RWPE2 (cell line): Measurements from ENCODE around the gene NALCN.

Source experiments
- ATAC-seq: fragments of 200-7000 bp; cut with Tn5 transposase; 3 replicates; pipeline ENCODE4 v1.9.1; 2021; ENCODE audit warnings: low read depth
- DNase-seq: peaks from one replicate; pipeline ENCODE4 v3.0.0-alpha.2; 2020; ENCODE audit warnings: low spot score
- H3K27ac ChIP-seq: fragments of 450-650 bp; 2 replicates; pipeline ENCODE4 v1.5.1; 2017; ENCODE audit warnings: mild to moderate bottlenecking; ENCODE audit not compliant: poor library complexity, severe bottlenecking
- H3K27me3 ChIP-seq: fragments of 250-450 bp; sonication (Bioruptor Pico); 2 replicates; pipeline ENCODE4 v1.5.1; 2021; ENCODE audit warnings: mild to moderate bottlenecking, moderate library complexity; ENCODE audit not compliant: insufficient read depth, poor library complexity, severe bottlenecking
- H3K36me3 ChIP-seq: fragments of 250-450 bp; sonication (Bioruptor Pico); 2 replicates; pipeline ENCODE4 v1.5.1; 2020; ENCODE audit warnings: low read depth, mild to moderate bottlenecking, moderate library complexity
- H3K4me1 ChIP-seq: fragments of 250-450 bp; sonication (Bioruptor Pico); 2 replicates; pipeline ENCODE4 v1.5.1; 2021; ENCODE audit warnings: mild to moderate bottlenecking, moderate library complexity; ENCODE audit not compliant: insufficient read depth, poor library complexity, severe bottlenecking
- H3K4me3 ChIP-seq: fragments of 250-450 bp; sonication (Bioruptor Pico); 2 replicates; pipeline ENCODE4 v1.5.1; 2021; ENCODE audit warnings: mild to moderate bottlenecking, moderate library complexity; ENCODE audit not compliant: severe bottlenecking
- H3K9me3 ChIP-seq: fragments of 250-450 bp; sonication (Bioruptor Pico); 2 replicates; pipeline ENCODE4 v1.5.1; 2021; ENCODE audit warnings: mild to moderate bottlenecking, moderate library complexity; ENCODE audit not compliant: severe bottlenecking
- TF ChIP-seq, protein P1 (sequence below): fragments of 450-650 bp; IDR thresholded peaks from one replicate; pipeline ENCODE4 v1.5.1; 2017; ENCODE audit warnings: mild to moderate bottlenecking, moderate library complexity; ENCODE audit not compliant: poor library complexity, severe bottlenecking

Gene NALCN

DNA sequence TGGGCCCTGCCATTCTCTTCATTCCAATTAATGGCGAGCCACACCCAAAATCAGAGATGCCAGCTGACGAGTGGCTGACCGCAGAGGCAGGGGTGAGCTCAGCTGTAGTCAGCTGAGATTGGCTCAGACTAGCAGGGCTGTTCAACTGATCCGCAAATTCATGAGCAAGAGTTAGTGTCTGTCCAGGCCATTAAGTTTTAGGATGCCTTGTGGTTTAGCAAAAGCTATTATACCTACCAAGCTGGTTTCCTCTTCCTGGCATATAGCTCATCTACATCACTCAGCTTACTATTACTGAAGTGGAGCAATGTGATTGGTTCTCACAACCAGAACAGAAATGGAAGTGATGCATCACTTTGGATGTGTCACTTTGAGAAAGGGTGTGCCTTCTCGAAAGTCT, 148.7 kb downstream of the NALCN start:
- Histone ChIP-seq H3K36me3 (no peaks in the 10 kb centered on the region), H3K4me1 (no peaks in the 10 kb centered on the region), H3K27ac (no peak overlapping the region), H3K27me3 (no peaks in the 10 kb centered on the region), H3K9me3 (no peaks in the 10 kb centered on the region), H3K4me3 (no peak overlapping the region)
- peak; percentile 21; the same call in 1 of the 3 replicates for ATAC-seq
- DNase-seq, result no peak
- TF ChIP-seq, protein P1, sequence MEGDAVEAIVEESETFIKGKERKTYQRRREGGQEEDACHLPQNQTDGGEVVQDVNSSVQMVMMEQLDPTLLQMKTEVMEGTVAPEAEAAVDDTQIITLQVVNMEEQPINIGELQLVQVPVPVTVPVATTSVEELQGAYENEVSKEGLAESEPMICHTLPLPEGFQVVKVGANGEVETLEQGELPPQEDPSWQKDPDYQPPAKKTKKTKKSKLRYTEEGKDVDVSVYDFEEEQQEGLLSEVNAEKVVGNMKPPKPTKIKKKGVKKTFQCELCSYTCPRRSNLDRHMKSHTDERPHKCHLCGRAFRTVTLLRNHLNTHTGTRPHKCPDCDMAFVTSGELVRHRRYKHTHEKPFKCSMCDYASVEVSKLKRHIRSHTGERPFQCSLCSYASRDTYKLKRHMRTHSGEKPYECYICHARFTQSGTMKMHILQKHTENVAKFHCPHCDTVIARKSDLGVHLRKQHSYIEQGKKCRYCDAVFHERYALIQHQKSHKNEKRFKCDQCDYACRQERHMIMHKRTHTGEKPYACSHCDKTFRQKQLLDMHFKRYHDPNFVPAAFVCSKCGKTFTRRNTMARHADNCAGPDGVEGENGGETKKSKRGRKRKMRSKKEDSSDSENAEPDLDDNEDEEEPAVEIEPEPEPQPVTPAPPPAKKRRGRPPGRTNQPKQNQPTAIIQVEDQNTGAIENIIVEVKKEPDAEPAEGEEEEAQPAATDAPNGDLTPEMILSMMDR, result no peak

DNA sequence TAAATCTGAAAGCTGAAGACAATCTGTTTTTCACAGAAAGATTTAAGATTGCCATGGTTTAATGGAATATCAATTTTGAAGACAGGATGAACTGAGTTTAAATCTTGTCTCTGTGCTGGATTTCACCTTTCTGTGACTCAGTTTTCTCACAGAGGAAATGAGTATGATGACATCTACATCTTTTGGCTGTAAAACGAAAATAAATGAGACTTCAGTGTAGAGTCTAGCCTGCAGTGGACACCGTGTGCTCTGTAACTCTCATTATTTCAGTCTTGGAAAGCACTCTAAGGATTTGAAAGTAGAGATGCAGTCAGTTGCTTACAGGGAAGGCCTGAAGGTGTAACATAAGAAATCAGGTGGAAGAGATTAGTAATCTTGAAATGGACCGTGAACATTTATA, 150.4 kb downstream of the NALCN start:
- TF ChIP-seq, protein P1, result no peak
- Histone ChIP-seq H3K4me1 (no peaks in the 10 kb centered on the region), H3K9me3 (no peaks in the 10 kb centered on the region), H3K36me3 (no peaks in the 10 kb centered on the region), H3K27me3 (no peaks in the 10 kb centered on the region), H3K27ac (no peak overlapping the region), H3K4me3 (no peak overlapping the region)
- no peak for DNase-seq
- ATAC-seq, result no peak

DNA sequence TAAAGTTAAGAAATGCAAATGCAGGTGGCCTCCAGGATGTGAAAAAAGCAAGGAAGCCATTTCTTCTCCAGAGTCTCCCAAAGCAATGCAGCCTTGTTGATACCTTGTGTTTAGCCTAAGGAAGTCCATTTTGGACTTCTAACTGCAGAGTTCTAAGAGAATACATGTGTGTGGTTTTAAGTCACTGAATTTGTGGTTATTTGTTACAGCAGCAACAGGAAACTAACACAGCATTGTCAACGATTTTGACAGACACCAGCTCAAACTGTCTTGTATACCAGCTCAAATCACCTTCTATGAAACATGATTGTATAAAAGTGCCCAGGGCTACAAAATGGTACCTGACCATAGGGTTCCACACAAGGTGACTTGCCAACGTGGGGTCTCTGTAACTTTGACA, 151.4 kb downstream of the NALCN start:
- Histone ChIP-seq H3K27me3 (no peaks in the 10 kb centered on the region), H3K4me1 (no peaks in the 10 kb centered on the region), H3K36me3 (no peaks in the 10 kb centered on the region), H3K4me3 (no peak overlapping the region), H3K27ac (no peak overlapping the region), H3K9me3 (no peaks in the 10 kb centered on the region)
- DNase-seq (no peak), ATAC-seq (no peak)
- TF ChIP-seq, protein P1, result no peak

DNA sequence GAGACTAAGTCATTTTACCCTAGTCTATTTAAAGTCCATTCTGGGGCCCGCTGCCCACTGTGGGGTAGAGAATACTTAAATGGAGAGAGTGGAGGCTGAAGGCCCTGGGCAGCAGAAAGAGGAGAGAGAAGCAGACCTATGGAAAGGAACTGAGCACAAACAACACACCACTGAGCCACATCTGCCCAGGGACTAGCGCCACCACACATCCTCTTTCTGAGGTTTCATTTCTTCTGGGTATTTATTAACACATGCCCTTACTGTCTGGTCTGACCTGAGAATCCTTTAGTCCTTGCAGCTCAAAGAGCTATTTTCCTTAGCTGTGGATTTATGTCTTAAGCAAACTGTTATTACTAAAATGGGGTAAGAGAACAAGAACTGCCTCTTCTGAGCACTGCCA, 154.0 kb downstream of the NALCN start:
- DNase-seq (no peak), ATAC-seq (no peak)
- no peak overlapping the region for H3K4me3 ChIP-seq

DNA sequence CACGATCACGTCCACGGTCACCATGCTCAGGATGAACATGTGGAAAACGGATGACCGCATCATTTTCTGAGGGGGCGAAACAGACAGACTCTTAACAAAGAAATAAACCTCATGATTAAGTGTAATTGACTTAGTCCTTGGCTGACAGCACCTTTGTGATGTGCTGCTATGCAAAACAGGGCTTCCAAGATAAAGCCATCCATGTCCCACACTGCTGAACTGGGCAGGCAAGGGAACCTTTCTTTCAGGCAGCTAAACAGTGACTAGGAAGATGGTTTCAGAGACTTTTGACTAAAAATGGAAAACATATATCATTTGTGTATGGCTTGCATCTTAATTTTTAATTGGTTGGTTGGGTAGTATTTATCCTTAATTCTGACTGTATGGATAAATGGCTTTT, 157.8 kb downstream of the NALCN start:
- Histone ChIP-seq H3K4me3 (no peak overlapping the region), H3K9me3 (no peaks in the 10 kb centered on the region), H3K4me1 (peaks cover 8% of the 10 kb centered on the region), H3K27me3 (no peaks in the 10 kb centered on the region), H3K36me3 (no peaks in the 10 kb centered on the region), H3K27ac (no peak overlapping the region)
- ATAC-seq (no peak), DNase-seq (no peak)
- TF ChIP-seq, protein P1, result no peak

More for the DNA sequence above, 154.0 kb downstream of the NALCN start:
- Histone ChIP-seq H3K27ac (no peak overlapping the region), H3K4me1 (peaks cover 8% of the 10 kb centered on the region), H3K9me3 (no peaks in the 10 kb centered on the region), H3K36me3 (no peaks in the 10 kb centered on the region), H3K27me3 (no peaks in the 10 kb centered on the region)
- TF ChIP-seq, protein P1, result no peak
